NOMO-1 treated with dmso at 0.1 percent for 144 hours (cell line): Measurements from ENCODE around the gene ZNF700.
A peak's percentile ranks its signal among the peaks of the same experiment; 100 is the strongest.
"Not testable (repeated sequence)": the region's sequence is repeated elsewhere in the genome, so short reads cannot be mapped to it uniquely, and the experiment has no call there.

Experiments used
- DNase-seq: peaks from one replicate; lab custom pipeline; 2025; ENCODE audit not compliant: unreplicated experiment; lab: John Stamatoyannopoulos, UW

ZNF700 gene

GRCh38 chr19:11938383-11938782, 13.5 kb downstream of the ZNF700 start:
- DNase-seq = not testable (repeated sequence)

GRCh38 chr19:11941361-11941887, 16.5 kb downstream of the ZNF700 start:
- not testable (repeated sequence) for DNase-seq

GRCh38 chr19:11942008-11942842, 17.3 kb downstream of the ZNF700 start:
- DNase-seq = no peak

GRCh38 chr19:11942843-11943108, 17.9 kb downstream of the ZNF700 start:
- DNase-seq = no peak

- no peak for DNase-seq
These were observed 19.7 kb downstream of the ZNF700 start for GRCh38 chr19:11944656-11945055.

GRCh38 chr19:11948646-11949045, 23.7 kb downstream of the ZNF700 start:
- DNase-seq = no peak

- DNase-seq = no peak
These were observed 24.3 kb downstream of the ZNF700 start for GRCh38 chr19:11949201-11949600.

GRCh38 chr19:11949614-11950080, 24.7 kb downstream of the ZNF700 start:
- DNase-seq = not testable (repeated sequence)

DNA sequence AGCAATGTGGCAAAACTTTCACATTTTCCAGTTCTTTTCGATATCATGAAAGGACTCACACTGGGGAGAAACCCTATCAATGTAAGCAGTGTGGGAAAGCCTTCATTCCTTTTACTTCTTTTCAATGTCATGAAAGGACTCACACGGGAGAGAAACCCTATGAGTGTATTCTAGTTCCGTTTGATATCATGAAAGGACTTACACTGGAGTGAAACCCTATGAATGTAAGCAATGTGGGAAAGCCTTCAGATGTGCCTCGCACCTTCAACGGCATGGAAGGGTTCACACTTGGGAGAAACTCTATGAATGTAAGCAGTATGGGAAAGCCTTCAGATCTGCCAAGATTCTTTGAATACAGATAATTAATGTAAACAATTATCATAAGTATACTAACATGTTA, 25.4 kb downstream of the ZNF700 start:
- DNase-seq = no peak

GRCh38 chr19:11963566-11964355, 38.9 kb downstream of the ZNF700 start:
- DNase-seq = no peak

- no peak for DNase-seq
These were observed 39.6 kb downstream of the ZNF700 start for GRCh38 chr19:11964496-11964857.

DNA sequence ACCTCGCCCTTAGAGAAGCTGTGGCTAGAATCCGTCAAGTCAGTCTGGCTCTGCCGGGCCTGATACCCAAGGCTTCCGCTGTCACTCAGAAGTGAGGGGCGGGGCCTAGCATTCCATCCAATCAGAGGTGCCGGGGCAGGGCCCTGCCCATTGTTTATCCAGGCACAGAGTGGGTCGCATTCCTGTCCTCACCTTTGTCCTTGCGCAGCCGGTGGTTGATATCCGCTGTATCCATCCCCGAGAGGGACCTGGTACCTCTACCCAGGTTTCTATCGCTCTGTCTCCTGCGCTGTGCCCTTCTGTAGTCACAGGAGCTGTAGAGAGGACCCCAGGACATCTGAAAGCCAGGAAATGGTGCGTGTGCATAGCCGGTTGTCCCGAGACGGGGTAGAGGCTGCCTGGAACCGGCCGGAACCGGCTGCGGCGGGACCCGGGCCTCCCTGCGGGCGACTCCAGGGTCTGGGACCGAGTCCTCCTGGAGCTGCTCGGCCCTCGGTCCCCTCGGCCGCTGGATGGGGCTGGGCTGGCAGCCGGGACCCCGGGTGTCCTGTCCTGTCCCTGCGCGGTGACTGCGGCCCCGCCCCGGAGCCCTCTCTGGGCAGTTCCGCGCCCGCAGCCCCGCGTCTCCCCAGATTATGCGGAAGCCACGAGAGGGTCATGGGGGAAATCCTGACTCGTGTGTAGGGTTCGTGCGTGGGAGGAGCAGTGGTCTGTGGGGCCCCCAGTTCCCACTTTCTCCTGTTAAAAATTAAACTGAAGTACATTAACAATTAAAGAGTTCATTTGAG, 40.1 kb downstream of the ZNF700 start, which contains the start of gene ZNF763:
ZNF763 (plus strand) TSS at position 183 of the 788 bp plus-strand sequence; CDS start at position 352, 169 bp downstream.
- DNase-seq = peak; percentile 76

- no peak for DNase-seq
These were observed 45.3 kb downstream of the ZNF700 start for GRCh38 chr19:11970174-11970573.

- DNase-seq = no peak
These were observed 46.1 kb downstream of the ZNF700 start for GRCh38 chr19:11971041-11971440.

DNA sequence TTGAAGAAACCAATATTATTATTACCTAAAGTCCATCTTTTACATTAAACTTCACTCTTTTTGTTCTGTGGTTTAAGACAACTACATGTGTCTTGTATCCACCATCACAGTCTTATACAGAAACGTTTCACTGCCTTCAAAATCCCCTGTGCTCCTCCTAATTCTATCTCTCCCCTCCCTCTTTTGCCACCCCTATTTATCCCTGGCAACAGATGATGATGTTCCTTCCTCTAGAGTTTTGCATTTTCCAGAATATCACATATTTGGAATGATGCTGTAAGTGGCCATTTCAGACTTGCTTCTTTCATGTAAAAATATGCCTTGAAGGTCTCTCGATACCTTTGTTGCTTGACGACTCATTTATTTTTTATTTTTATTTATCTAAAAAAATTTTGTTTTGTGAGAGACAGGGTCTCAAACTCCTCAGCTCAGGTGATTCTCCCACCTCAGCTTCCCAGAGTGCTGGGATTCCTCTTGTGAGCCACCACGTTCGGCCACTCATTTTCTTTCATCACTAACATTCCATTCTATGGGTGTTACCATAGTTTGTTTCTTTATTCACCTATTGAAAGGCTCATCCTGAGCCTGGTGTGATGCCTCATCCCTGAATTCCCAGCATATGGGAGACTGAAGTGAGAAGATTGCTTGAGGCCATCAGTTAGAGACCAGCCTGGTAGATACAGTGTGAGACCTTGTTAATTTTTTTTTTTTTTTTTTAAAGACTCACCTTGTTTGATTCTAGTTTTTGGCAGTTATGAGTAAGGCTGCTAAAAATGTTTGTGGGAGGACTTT, 48.3 kb downstream of the ZNF700 start:
- no peak for DNase-seq

DNA sequence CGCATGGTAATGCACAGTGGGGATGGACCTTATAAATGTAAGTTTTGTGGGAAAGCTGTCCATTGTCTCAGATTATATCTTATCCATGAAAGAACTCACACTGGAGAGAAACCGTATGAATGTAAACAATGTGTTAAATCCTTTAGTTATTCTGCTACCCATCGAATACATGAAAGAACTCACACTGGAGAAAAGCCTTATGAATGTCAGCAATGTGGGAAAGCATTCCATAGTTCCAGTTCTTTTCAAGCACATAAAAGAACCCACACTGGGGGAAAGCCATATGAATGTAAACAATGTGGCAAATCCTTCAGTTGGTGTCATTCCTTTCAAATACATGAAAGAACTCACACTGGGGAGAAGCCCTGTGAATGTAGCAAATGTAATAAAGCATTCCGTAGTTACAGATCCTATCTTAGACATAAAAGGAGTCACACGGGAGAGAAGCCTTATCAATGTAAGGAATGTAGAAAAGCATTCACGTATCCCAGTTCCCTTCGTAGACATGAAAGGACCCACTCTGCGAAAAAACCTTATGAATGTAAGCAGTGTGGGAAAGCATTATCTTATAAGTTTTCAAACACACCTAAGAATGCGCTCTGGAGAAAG, 53.7 kb downstream of the ZNF700 start:
- DNase-seq = no peak

DNA sequence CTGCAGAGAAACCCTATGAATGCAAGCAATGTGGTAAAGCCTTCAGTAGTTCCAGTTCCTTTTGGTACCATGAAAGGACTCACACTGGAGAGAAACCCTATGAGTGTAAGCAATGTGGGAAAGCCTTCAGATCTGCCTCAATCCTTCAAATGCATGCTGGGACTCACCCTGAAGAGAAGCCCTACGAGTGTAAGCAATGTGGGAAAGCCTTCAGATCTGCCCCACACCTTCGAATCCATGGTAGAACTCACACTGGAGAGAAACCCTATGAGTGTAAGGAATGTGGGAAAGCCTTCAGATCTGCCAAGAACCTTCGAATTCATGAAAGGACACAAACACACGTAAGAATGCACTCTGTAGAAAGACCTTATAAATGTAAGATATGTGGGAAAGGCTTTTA, 54.6 kb downstream of the ZNF700 start:
- DNase-seq = no peak

DNA sequence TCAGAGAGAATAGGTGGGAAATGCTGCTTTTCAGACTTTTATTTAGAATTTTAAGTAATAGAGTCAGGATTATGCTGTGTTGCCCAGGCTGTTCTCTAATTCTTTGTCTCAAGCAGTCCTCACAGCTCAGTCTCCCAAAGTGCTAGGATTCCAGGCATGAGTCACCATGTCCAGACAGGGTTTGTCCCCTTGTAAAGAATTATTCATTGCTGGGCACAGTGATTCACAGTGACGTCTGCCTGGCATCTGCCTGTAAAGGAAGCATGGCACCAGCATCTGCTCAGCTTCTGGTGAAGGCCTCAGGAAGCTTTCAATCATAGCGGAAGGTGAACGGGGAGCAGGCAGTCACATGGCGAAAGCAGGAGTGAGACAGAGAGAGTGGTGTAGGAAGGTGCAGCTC, 57.6 kb downstream of the ZNF700 start:
- DNase-seq = no peak

DNA sequence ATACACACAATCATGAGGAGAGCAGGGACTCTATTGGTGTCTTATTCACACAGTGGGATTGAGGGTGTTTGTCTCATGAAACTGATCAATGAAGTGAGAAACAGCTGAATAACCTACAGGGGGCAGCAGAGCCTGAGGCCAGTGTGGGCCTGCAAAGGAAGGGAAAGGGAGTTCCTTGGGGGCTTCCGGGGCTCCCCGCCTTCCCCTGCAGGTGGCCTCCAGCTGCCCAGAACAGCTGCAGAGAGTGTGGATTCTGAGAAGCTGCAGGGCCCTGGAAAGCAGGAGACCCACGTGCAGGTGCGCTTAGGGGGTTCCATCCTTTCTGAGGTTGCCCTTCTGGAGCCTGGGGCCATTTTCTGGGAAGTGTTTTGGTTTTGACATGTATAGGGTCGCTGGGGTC, 60.1 kb downstream of the ZNF700 start:
- no peak for DNase-seq

- DNase-seq = no peak
These were observed 61.8 kb downstream of the ZNF700 start for GRCh38 chr19:11986754-11987153.
